HepG2 (cell line): Measurements from ENCODE around the gene MORN3.

ENCODE experiments used
- BHLHE40 ChIP-seq: IDR thresholded peaks from 2 replicates; pipeline ENCODE4 v1.6.1; 2011; ENCODE audit warnings: low read length, improper control_type of control experiment
- FOXP1 ChIP-seq, 2 experiments: fragments of 450-650 bp in 1 of 2; IDR thresholded peaks; 2 replicates each; pipeline ENCODE4 v1.6.1; 2017 to 2018; ENCODE audit warnings: antibody characterized with exemption in 1 of 2
- MTF1 ChIP-seq: sonication (generic); formaldehyde crosslinking; IDR thresholded peaks from 2 replicates; pipeline ENCODE4 v1.5.0; 2020; ENCODE audit warnings: missing genetic modification reagents
- TOE1 ChIP-seq: sonication (generic); formaldehyde crosslinking; IDR thresholded peaks from 2 replicates; pipeline ENCODE4 v1.4.0; 2020; ENCODE audit warnings: mild to moderate bottlenecking, missing genetic modification reagents
- ZNF333 ChIP-seq: sonication (generic); formaldehyde crosslinking; IDR thresholded peaks from 2 replicates; pipeline ENCODE4 v1.4.0; 2020; ENCODE audit warnings: mild to moderate bottlenecking, missing genetic modification reagents, borderline replicate concordance
- TF ChIP-seq, protein P1 (sequence below): sonication (generic); formaldehyde crosslinking; IDR thresholded peaks from 2 replicates; pipeline ENCODE4 v1.4.0; 2020; ENCODE audit warnings: missing genetic modification reagents, borderline replicate concordance
- TF ChIP-seq, protein P2 (sequence below): sonication (generic); formaldehyde crosslinking; IDR thresholded peaks from 2 replicates; pipeline ENCODE4 v1.5.0; 2020; ENCODE audit warnings: mild to moderate bottlenecking, missing genetic modification reagents, moderate library complexity

DNA sequence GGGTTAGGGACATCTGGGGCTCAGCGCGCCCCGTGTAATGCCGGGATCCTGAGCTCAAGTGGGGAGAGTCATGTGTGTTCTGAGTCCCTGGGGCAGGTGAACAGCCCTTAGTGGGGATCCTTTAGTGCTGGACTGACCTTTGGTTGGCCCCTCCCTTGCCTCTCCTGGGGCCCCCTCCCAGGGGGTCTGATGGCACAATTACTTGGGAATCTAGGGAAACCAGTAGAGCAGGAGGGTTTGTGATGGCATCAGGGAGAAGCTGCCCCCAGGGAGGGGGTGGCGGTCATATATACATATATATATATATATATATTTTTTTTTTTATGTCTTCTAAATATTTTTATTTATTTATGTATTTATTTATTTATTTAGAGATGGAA, at the start of gene MORN3:
- TF ChIP-seq MTF1 (CRISPR knock-in tag) (no peak), ZNF333 (no peak), FOXP1 (IDR thresholded peaks at IDR 0.05) (no peak), FOXP1 (CRISPR knock-in tag; IDR thresholded peaks at IDR 0.05) (no peak), BHLHE40 (no peak), TOE1 (CRISPR knock-in tag) (no peak)
- TF ChIP-seq, protein P1, sequence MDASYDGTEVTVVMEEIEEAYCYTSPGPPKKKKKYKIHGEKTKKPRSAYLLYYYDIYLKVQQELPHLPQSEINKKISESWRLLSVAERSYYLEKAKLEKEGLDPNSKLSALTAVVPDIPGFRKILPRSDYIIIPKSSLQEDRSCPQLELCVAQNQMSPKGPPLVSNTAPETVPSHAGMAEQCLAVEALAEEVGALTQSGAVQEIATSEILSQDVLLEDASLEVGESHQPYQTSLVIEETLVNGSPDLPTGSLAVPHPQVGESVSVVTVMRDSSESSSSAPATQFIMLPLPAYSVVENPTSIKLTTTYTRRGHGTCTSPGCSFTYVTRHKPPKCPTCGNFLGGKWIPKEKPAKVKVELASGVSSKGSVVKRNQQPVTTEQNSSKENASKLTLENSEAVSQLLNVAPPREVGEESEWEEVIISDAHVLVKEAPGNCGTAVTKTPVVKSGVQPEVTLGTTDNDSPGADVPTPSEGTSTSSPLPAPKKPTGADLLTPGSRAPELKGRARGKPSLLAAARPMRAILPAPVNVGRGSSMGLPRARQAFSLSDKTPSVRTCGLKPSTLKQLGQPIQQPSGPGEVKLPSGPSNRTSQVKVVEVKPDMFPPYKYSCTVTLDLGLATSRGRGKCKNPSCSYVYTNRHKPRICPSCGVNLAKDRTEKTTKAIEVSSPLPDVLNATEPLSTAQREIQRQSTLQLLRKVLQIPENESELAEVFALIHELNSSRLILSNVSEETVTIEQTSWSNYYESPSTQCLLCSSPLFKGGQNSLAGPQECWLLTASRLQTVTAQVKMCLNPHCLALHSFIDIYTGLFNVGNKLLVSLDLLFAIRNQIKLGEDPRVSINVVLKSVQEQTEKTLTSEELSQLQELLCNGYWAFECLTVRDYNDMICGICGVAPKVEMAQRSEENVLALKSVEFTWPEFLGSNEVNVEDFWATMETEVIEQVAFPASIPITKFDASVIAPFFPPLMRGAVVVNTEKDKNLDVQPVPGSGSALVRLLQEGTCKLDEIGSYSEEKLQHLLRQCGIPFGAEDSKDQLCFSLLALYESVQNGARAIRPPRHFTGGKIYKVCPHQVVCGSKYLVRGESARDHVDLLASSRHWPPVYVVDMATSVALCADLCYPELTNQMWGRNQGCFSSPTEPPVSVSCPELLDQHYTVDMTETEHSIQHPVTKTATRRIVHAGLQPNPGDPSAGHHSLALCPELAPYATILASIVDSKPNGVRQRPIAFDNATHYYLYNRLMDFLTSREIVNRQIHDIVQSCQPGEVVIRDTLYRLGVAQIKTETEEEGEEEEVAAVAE (CRISPR knock-in tag) = no peak
- TF ChIP-seq, protein P2, sequence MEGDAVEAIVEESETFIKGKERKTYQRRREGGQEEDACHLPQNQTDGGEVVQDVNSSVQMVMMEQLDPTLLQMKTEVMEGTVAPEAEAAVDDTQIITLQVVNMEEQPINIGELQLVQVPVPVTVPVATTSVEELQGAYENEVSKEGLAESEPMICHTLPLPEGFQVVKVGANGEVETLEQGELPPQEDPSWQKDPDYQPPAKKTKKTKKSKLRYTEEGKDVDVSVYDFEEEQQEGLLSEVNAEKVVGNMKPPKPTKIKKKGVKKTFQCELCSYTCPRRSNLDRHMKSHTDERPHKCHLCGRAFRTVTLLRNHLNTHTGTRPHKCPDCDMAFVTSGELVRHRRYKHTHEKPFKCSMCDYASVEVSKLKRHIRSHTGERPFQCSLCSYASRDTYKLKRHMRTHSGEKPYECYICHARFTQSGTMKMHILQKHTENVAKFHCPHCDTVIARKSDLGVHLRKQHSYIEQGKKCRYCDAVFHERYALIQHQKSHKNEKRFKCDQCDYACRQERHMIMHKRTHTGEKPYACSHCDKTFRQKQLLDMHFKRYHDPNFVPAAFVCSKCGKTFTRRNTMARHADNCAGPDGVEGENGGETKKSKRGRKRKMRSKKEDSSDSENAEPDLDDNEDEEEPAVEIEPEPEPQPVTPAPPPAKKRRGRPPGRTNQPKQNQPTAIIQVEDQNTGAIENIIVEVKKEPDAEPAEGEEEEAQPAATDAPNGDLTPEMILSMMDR (CRISPR knock-in tag) = no peak
